ENCODE data around the gene UTP25.
"Not testable (repeated sequence)": the region's sequence is repeated elsewhere in the genome, so short reads cannot be mapped to it uniquely, and the experiment has no call there.

DNA sequence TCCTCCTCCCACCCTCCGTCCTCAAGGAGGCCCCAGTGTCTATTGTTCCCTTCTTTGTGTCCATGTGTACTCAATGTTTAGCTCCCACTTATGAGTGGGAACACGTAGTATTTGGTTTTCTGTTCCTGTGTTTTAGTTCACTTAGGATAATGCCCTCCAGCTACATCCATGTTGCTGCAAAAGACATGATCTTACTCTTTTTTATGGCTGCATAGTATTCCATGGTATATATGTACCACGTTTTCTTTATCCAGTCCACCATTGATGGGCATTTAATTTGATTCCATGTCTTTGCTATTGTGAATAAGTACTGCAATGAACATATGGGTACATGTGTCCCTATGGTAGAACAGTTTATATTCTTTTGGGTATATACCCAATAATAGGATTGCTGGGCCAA lies 34.1 kb upstream of the UTP25 start:
- TF ChIP-seq POLR2AphosphoS5 (IDR thresholded peaks at IDR 0.05; ENCODE audit: low read depth, low read length); TAF1 (IDR thresholded peaks at IDR 0.05; ENCODE audit: low read depth, low read length); POLR2A (IDR thresholded peaks at IDR 0.05; ENCODE audit: low read depth, low read length); PAX5 (IDR thresholded peaks at IDR 0.05; ENCODE audit: insufficient read depth, low read length, severe bottlenecking); SPI1 (IDR thresholded peaks at IDR 0.05; ENCODE audit: low read depth, low read length); POU2F2 (IDR thresholded peaks at IDR 0.05; ENCODE audit: low read depth, low read length): not testable (repeated sequence)

Measured in GM12891 (cell line).